ENCODE results near the gene DDX6.
"Not testable (repeated sequence)": the region's sequence is repeated elsewhere in the genome, so short reads cannot be mapped to it uniquely, and the experiment has no call there.

Gene DDX6

GRCh38 chr11:118791111-118791960, at the start of gene DDX6:
Gene DDX6, minus strand, starts transcription at chr11:118791164. Its CDS starts 4,913 bp downstream, at chr11:118786251.
- DNase-seq, result peak; percentile 92 to 96 (median 94)

GRCh38 chr11:118838905-118839553, 48.1 kb upstream of the DDX6 start:
- peak; percentile 74 to 87 (median 83) for DNase-seq

- peak in 2 of 3 donors; percentile 24 to 27 for DNase-seq
Observed at GRCh38 chr11:118837868-118838267, 46.9 kb upstream of the DDX6 start.

GRCh38 chr11:118834427-118835028, 43.6 kb upstream of the DDX6 start:
- peak; percentile 80 to 91 (median 89) for DNase-seq

GRCh38 chr11:118827118-118827517, 36.2 kb upstream of the DDX6 start:
- DNase-seq, result no peak

- not testable (repeated sequence) for DNase-seq
Observed at GRCh38 chr11:118822936-118823510, 32.1 kb upstream of the DDX6 start.

GRCh38 chr11:118820412-118821357, 29.7 kb upstream of the DDX6 start:
- DNase-seq, result peak; percentile 48 to 78 (median 51)

GRCh38 chr11:118820025-118820379, 29.0 kb upstream of the DDX6 start:
- not testable (repeated sequence) for DNase-seq

GRCh38 chr11:118819334-118820024, 28.5 kb upstream of the DDX6 start:
- DNase-seq, result no peak

- no peak for DNase-seq
Observed at GRCh38 chr11:118818130-118818529, 27.2 kb upstream of the DDX6 start.

- DNase-seq, result no peak
Observed at GRCh38 chr11:118813551-118813950, 22.6 kb upstream of the DDX6 start.

- DNase-seq, result no peak
Observed at GRCh38 chr11:118812485-118812884, 21.5 kb upstream of the DDX6 start.

GRCh38 chr11:118807800-118808778, 17.1 kb upstream of the DDX6 start:
- DNase-seq, result no peak

- no peak for DNase-seq
Observed at GRCh38 chr11:118806400-118806799, 15.4 kb upstream of the DDX6 start.

GRCh38 chr11:118804094-118804493, 13.1 kb upstream of the DDX6 start:
- DNase-seq, result no peak

GRCh38 chr11:118799372-118799771, 8.4 kb upstream of the DDX6 start:
- no peak for DNase-seq

GRCh38 chr11:118797510-118797909, 6.5 kb upstream of the DDX6 start:
- no peak for DNase-seq

- DNase-seq, result peak; percentile 92 to 96 (median 95)
Observed at GRCh38 chr11:118792570-118793124, 1.7 kb upstream of the DDX6 start.

- peak in 2 of 3 donors; percentile 32 to 43 for DNase-seq
Observed at GRCh38 chr11:118791961-118792569, 1.1 kb upstream of the DDX6 start.
